Measurements from ENCODE around the gene CHD5. TPM values are rescaled to one million over a fixed set of nuclear protein-coding genes. Genes with fewer than 3 reads are reported as not detected.
A peak's percentile ranks its signal among the peaks of the same experiment; 100 is the strongest.

CHD5 gene
- total and polyA plus RNA-seq, 2 of the 13 experiments (the other 11 are each of a cell fraction or from before 2014, with no cell fraction given): 0.02 to 0.21 TPM

DNA sequence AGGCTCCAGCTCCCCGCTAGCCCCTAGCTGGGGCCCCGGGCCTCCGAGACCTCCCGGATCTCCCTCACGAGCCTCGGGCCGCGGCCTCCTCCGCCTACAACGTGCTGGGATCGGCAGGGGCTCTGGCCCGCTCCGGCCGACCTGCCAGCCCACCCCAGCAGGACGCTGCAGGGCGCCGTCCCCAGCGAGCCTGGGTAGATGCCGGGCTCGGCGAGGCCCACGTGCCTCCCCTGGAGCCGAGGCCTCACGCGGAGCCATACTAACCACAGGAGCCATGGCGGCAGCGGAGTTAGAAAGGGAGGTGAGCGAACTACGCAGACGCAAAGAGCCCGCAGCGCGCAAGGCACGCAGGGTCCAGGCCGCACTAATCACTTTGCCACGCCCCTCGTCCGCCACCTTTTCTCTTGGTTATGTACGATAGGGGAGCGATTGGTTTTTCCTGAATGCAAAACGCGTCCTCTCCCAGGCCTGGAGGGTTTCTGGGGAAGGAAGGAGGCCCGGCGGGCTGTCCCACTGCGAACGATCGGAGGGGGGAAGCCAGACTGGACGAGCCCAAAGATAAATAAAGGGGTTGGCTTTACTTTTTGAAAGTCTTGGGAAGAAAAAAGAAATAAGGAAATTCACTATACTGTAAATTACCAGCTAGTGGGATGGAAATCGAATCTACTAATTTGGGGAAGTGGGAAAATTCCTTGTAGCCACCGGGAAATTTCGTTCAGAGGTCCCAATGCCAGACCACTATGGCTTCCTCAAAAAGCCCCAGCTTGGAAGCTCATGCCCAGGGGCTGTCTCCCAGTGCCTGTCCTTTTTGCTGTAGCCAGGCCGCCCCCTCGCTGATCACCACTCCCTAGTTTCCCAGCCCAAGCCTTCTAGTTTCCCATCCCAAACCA lies 19.4 kb upstream of the CHD5 start, which contains the start of gene RPL22 (continued):
- TF ChIP-seq AKNA (CRISPR knock-in tag; IDR thresholded peaks at IDR 0.05; ENCODE audit: borderline replicate concordance) (0 out of 2 replicates have a peak, but pooled peaks have one; percentile 69), ZNF557 (CRISPR knock-in tag; IDR thresholded peaks at IDR 0.05) (peak; percentile 85; the same call in 1 of the 2 replicates), ZSCAN21 (CRISPR knock-in tag; IDR thresholded peaks at IDR 0.05; ENCODE audit: borderline replicate concordance) (peak; percentile 89; the same call in 1 of the 2 replicates), ZNF543 (CRISPR knock-in tag; IDR thresholded peaks at IDR 0.05) (peak; percentile 52; the same call in 1 of the 2 replicates), GPN1 (CRISPR knock-in tag; IDR thresholded peaks at IDR 0.05; ENCODE audit: borderline replicate concordance) (peak; percentile 65; the same call in 1 of the 2 replicates), BCL3 (CRISPR knock-in tag; IDR thresholded peaks at IDR 0.05) (peak; percentile 55; the same call in 1 of the 2 replicates), STAT6 (CRISPR knock-in tag; IDR thresholded peaks at IDR 0.05; ENCODE audit: borderline replicate concordance) (no peak), ZNF12 (CRISPR knock-in tag; IDR thresholded peaks at IDR 0.05) (peak; percentile 72), KLF13 (CRISPR knock-in tag; IDR thresholded peaks at IDR 0.05) (peak; percentile 34; the same call in 1 of the 2 replicates), DBP (CRISPR knock-in tag; IDR thresholded peaks at IDR 0.05; ENCODE audit: not compliant biosample characterization) (peak; percentile 82), PAF1 (CRISPR knock-in tag; IDR thresholded peaks at IDR 0.05) (no peak), ZUFSP (CRISPR knock-in tag; IDR thresholded peaks at IDR 0.05; ENCODE audit: borderline replicate concordance) (no peak), ZNF724P (CRISPR knock-in tag; IDR thresholded peaks at IDR 0.05; ENCODE audit: borderline replicate concordance) (0 out of 2 replicates have a peak, but pooled peaks have one; percentile 55), NCOR1 (IDR thresholded peaks at IDR 0.05; ENCODE audit: borderline replicate concordance, low read length) (no peak), ZBTB42 (CRISPR knock-in tag; IDR thresholded peaks at IDR 0.05) (no peak)

Data from HepG2 (cell line).